Right lobe of liver (tissue), 6 donors: ENCODE results near the gene DSCAML1. TPM values are rescaled to one million over a fixed set of nuclear protein-coding genes. Genes with fewer than 3 reads are reported as not detected.

Experiments used
- ATAC-seq, 4 donors: fragments of 200-7000 bp; cut with Tn5 transposase; one replicate each; pipeline ENCODE4 v1.9.1; 2020; ENCODE audit warnings: mild to moderate bottlenecking in 4 of 4, moderate library complexity in 4 of 4
- DNase-seq, 3 donors: peaks; one replicate each; pipeline ENCODE4 v3.0.0-alpha.2; 2020
- H3K27ac ChIP-seq, 3 donors: fragments of 200-600 bp; one replicate each; pipeline ENCODE4 v1.8.0; 2022
- H3K27me3 ChIP-seq, 2 donors: fragments of 200-600 bp; one replicate each; pipeline ENCODE4 v1.8.0; 2022
- H3K36me3 ChIP-seq, 4 donors: fragments of 200-600 bp; sonication (generic) in 1 of 4; one replicate each; pipeline versions ENCODE4 v1.5.1 to v1.8.0; 2017 to 2022; ENCODE audit warnings: control low read depth in 1 of 4
- H3K4me1 ChIP-seq, 4 donors: fragments of 200-600 bp; sonication (generic) in 1 of 4; one replicate each; pipeline versions ENCODE4 v1.5.1 to v1.8.0; 2017 to 2022; ENCODE audit warnings: control low read depth in 1 of 4
- H3K4me3 ChIP-seq, 3 donors: fragments of 200-600 bp; one replicate each; pipeline ENCODE4 v1.8.0; 2022
- H3K9me3 ChIP-seq, 4 donors: fragments of 200-600 bp; sonication (generic) in 1 of 4; one replicate each; pipeline versions ENCODE4 v1.5.1 to v1.8.0; 2017 to 2022; ENCODE audit warnings: control low read depth in 1 of 4
- CTCF ChIP-seq, 4 donors: fragments of 200-600 bp in 3 of 4; fragments of 450-650 bp in 1 of 4; IDR thresholded peaks; one replicate each; pipeline versions ENCODE4 v1.5.1 to v1.8.0; 2016 to 2022; ENCODE audit warnings: antibody characterized with exemption in 4 of 4, mild to moderate bottlenecking in 2 of 4
- POLR2A ChIP-seq: fragments of 450-650 bp; IDR thresholded peaks from one replicate; pipeline ENCODE4 v1.6.1; 2017; ENCODE audit warnings: antibody characterized with exemption, mild to moderate bottlenecking
- WGBS: methylation state at CpG from one replicate; pipeline ENCODE4 v1.1.6; 2018; ENCODE audit warnings: low coverage, low lambda C conversion rate; ENCODE audit not compliant: insufficient coverage; ENCODE audit errors: missing lambda C conversion rate; 5-methylcytosine and 5-hydroxymethylcytosine counted together
- intact Hi-C, 2 donors: fragments of 100-400 bp; cut with DNase I; formaldehyde crosslinking; loops; one replicate each; pipeline versions ENCODE4 v1.11.2 to v1.14.1; 2022
- total RNA-seq, 6 experiments: library from RNA; depleted of rRNA in 2 of 6; stranded (reverse); fragments of >200 nt in 2 of 6; fragmentation: NEBNext Ultra II Directional in 3 of 6; extraction: Animal tissue kit (Norgen Biotek cat#: 25700) in 3 of 6; gene quantifications; one replicate each; pipeline versions ENCODE4 v1.1.0 to v1.2.4, GENCODE V29; 2016 to 2023
- donor health status: DM: no; HTN: yes; CAD: no.
- donor health status: DM: no; HTN: no; CAD: no.
- donor health status: DM: no; HTN: no; CAD: no.
- donor health status: DM: no; HTN: yes; CAD: no.
- donor health status: DM: no; HTN: yes; CAD: no.

DSCAML1 gene
- total RNA-seq, 6 experiments from 2014 or later, result 0.06 to 0.92 (median 0.22) TPM; not detected in 1

- no peak overlapping the region for H3K4me3 ChIP-seq
- WGBS, result 77% methylated on average over 8 of the region's 8 CpGs
- no peaks in the 10 kb centered on the region for H3K27me3 ChIP-seq
- no peak for DNase-seq
- no peak overlapping the region for H3K27ac ChIP-seq
- no peaks in the 10 kb centered on the region for H3K36me3 ChIP-seq
- intact Hi-C loops, result loop anchor here in 1 of 2 donors (10.0 kb wide), 1 partner anchor 109 kb away; no protein-coding TSS in a partner anchor
- H3K4me1 ChIP-seq, result no peaks in the 10 kb centered on the region
- H3K9me3 ChIP-seq, result no peaks in the 10 kb centered on the region
- TF ChIP-seq CTCF (IDR thresholded peaks at IDR 0.05), result no peak
- TF ChIP-seq POLR2A, result no peak
- no peak for ATAC-seq
Observed at GRCh38 chr11:117835576-117835975, 38.6 kb upstream of the DSCAML1 start.

- 83% methylated on average over 11 of the region's 17 CpGs for WGBS
- Histone ChIP-seq H3K4me3 (no peak overlapping the region), H3K4me1 (no peaks in the 10 kb centered on the region), H3K27ac (no peak overlapping the region), H3K27me3 (no peaks in the 10 kb centered on the region), H3K9me3 (no peaks in the 10 kb centered on the region), H3K36me3 (no peaks in the 10 kb centered on the region)
- no peak for ATAC-seq
- intact Hi-C loops, result loop anchor here in 1 of 2 donors (10.0 kb wide), 1 partner anchor 110 kb away; no protein-coding TSS in a partner anchor
- TF ChIP-seq CTCF (IDR thresholded peaks at IDR 0.05) (no peak), POLR2A (no peak)
- DNase-seq, result no peak
Observed at GRCh38 chr11:117834838-117835443, 37.9 kb upstream of the DSCAML1 start.

GRCh38 chr11:117834068-117834810, 37.2 kb upstream of the DSCAML1 start:
- no peaks in the 10 kb centered on the region for H3K36me3 ChIP-seq
- ATAC-seq (no peak), DNase-seq (no peak)
- 83% methylated on average over 4 of the region's 6 CpGs for WGBS
- no peak overlapping the region for H3K4me3 ChIP-seq
- H3K27me3 ChIP-seq, result no peaks in the 10 kb centered on the region
- intact Hi-C loops, result loop anchor here in 1 of 2 donors (10.0 kb wide), 1 partner anchor 111 kb away; no protein-coding TSS in a partner anchor
- TF ChIP-seq CTCF (IDR thresholded peaks at IDR 0.05), result no peak
- TF ChIP-seq POLR2A, result no peak
- H3K27ac ChIP-seq, result peak overlapping the region in 1 of 3 donors; percentile 24
- H3K4me1 ChIP-seq, result no peaks in the 10 kb centered on the region
- no peaks in the 10 kb centered on the region for H3K9me3 ChIP-seq

GRCh38 chr11:117833401-117833891, 36.4 kb upstream of the DSCAML1 start:
- Histone ChIP-seq H3K4me3 (no peak overlapping the region), H3K27ac (peak overlapping the region in 1 of 3 donors; percentile 24), H3K36me3 (no peaks in the 10 kb centered on the region), H3K27me3 (no peaks in the 10 kb centered on the region), H3K4me1 (no peaks in the 10 kb centered on the region), H3K9me3 (no peaks in the 10 kb centered on the region)
- DNase-seq, result peak; percentile 63 to 88 (median 74)
- ATAC-seq, result peak; percentile 57 to 80 (median 66)
- TF ChIP-seq POLR2A (no peak), CTCF (IDR thresholded peaks at IDR 0.05) (no peak)
- 41% methylated on average over 5 of the region's 7 CpGs for WGBS
- intact Hi-C loops, result loop anchor here in 1 of 2 donors (10.0 kb wide), 1 partner anchor 111 kb away; no protein-coding TSS in a partner anchor
